Small intestine (tissue), 7 donors: ENCODE data around the gene HMGA1. TPM values are rescaled to one million over a fixed set of nuclear protein-coding genes. Genes with fewer than 3 reads are reported as not detected.
A peak's percentile ranks its signal among the peaks of the same experiment; 100 is the strongest.

Experiments used
- DNase-seq, 2 donors: peaks; one replicate each; pipeline versions ENCODE4 v3.0.0 to v3.0.0-alpha.2; 2013
- FAIRE-seq: peaks from 2 replicates; lab custom pipeline; 2012; peaks lifted over from hg19 to GRCh38; lab: Jason Lieb, UNC
- H3K27ac ChIP-seq, 3 donors: one replicate each; pipeline ENCODE4 v1.5.1; 2013; ENCODE audit warnings: low read length in 2 of 3, mild to moderate bottlenecking in 2 of 3, control low read depth in 1 of 3, inconsistent platforms in 1 of 3, low read depth in 1 of 3, moderate library complexity in 1 of 3
- H3K27me3 ChIP-seq, 3 donors: one replicate each; pipeline ENCODE4 v1.6.1; 2013; ENCODE audit warnings: low read length in 3 of 3, inconsistent platforms in 1 of 3; ENCODE audit not compliant: control insufficient read depth in 3 of 3, insufficient read depth in 3 of 3
- H3K36me3 ChIP-seq, 3 donors: one replicate each; pipeline ENCODE4 v1.6.1; 2013; ENCODE audit warnings: low read length in 3 of 3, inconsistent platforms in 1 of 3, low read depth in 1 of 3, mild to moderate bottlenecking in 1 of 3, moderate library complexity in 1 of 3; ENCODE audit not compliant: control insufficient read depth in 3 of 3, insufficient read depth in 2 of 3
- H3K4me1 ChIP-seq, 3 donors: one replicate each; pipeline ENCODE4 v1.6.1; 2013; ENCODE audit warnings: low read length in 2 of 3, inconsistent platforms in 1 of 3, low read depth in 1 of 3, mild to moderate bottlenecking in 1 of 3, moderate library complexity in 1 of 3; ENCODE audit not compliant: control insufficient read depth in 3 of 3, insufficient read depth in 2 of 3
- H3K4me3 ChIP-seq, 3 donors: one replicate each; pipeline ENCODE4 v1.5.1; 2013; ENCODE audit warnings: low read length in 3 of 3, control low read depth in 1 of 3, inconsistent platforms in 1 of 3, low read depth in 1 of 3, mild to moderate bottlenecking in 1 of 3, moderate library complexity in 1 of 3
- H3K9me3 ChIP-seq, 2 donors: one replicate each; pipeline ENCODE4 v1.6.1; 2013; ENCODE audit warnings: low read depth in 1 of 2, low read length in 1 of 2; ENCODE audit not compliant: control insufficient read depth in 2 of 2, insufficient read depth in 1 of 2
- WGBS, 3 donors: extraction: QIAGEN DNeasy Blood & Tissue Kit; methylation state at CpG; one replicate each; pipeline ENCODE4 v1.1.7; 2013; 5-methylcytosine and 5-hydroxymethylcytosine counted together
- polyA plus RNA-seq, 4 donors: library from polyadenylated mRNA; stranded (reverse) in 3 of 4; unstranded in 1 of 4; fragments of 200-250 nt in 3 of 4; fragments of 120-200 nt in 1 of 4; gene quantifications; one replicate each; pipeline versions ENCODE4 v1.2.1 to v1.2.3, GENCODE V29; 2013
- donor health status: healthy with polysubstance abuse.
- donor health status: control.
- donor health status: control.
- donor health status: Bipolar disorder and iron deficiency.
- donor health status: healthy.

The HMGA1 gene
- polyA plus RNA-seq, 4 donors = 77.6 to 476 (median 170) TPM

DNA sequence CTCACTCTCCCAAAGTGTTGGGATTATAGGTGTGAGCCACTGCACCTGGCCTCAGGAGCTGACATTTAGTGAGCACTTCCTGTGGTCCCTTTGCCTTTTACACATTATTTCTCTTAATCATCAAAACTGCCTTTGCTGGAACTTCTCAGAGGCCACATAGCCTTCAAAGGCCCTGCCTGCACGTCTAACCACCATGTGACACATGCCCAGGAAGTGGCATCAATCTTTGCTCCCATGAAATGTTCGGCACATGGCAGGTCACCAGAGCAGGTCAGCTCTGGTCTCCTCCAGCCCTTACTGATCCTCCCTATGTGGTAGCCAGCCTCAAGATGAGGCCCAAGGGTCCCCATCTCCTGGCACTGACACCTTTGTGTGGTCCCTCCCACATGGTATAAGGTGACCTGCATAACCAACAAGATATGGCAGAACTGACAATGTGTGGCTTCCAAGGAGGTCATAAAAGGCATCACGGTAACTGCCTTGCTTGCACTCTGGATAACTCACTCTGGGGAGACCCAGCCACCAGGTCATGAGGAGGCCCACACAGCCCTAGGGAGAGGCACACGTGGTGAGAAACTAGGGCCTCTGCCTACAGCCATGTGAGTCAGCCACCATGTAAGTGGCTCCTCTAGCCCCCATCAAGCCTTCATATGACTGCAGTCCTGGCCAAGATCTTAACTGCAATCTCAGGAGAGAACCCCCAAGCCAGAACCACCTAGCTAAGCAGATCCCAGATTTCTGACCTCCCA, 28.8 kb upstream of the HMGA1 start:
- Histone ChIP-seq H3K27ac (no peak overlapping the region), H3K27me3 (no peaks in the 10 kb centered on the region), H3K9me3 (no peaks in the 10 kb centered on the region), H3K4me1 (no peaks in the 10 kb centered on the region), H3K36me3 (no peaks in the 10 kb centered on the region), H3K4me3 (no peak overlapping the region)
- 71 to 77% (median 76%) methylated on average over 4 of the region's 4 CpGs for WGBS, 3 donors
- DNase-seq = no peak
- no peak for FAIRE-seq

DNA sequence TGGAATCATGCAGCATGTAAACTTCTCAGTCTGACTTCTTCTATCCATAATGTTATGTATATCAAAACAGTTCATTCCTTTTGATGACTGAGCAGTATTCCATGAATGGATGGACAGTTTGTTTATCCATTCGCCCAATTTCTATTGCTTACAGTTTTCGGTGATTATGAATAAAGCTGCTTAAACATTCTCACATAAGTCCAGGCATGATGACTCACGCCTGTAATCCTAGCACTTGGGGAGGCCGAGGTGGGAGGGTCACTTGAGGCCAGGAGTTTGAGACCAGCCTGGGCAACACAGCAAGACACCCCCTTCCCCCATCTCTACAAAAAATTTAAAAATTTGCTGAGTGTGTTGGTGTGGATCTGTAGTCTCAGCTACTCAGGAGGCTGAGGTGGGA, 22.9 kb upstream of the HMGA1 start:
- no peaks in the 10 kb centered on the region for H3K36me3 ChIP-seq
- DNase-seq (no peak), FAIRE-seq (no peak)
- H3K27me3 ChIP-seq = no peaks in the 10 kb centered on the region
- 74 to 87% (median 78%) methylated on average over 4 of the region's 4 CpGs for WGBS, 3 donors
- H3K4me3 ChIP-seq = no peak overlapping the region
- H3K9me3 ChIP-seq = no peaks in the 10 kb centered on the region
- H3K27ac ChIP-seq = no peak overlapping the region
- H3K4me1 ChIP-seq = no peaks in the 10 kb centered on the region

DNA sequence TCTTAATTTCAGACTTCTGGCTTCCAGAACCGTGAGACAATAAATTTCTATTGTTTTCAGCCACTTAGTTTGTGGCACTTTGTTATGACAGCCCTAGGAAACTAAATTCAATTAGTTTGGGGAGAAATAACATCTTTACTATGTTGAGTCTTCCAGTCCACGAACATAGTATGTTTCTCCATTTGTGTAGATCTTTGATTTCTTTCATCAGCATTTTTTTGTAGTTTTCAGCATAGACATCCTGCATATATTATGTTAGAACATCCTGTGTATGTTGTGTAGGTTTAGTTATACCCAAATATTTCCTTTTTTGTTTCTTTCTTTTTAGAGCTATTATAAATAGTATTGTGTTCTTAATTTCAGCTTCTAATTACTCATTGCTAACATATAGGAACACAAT, 18.0 kb upstream of the HMGA1 start:
- no peak overlapping the region for H3K27ac ChIP-seq
- WGBS, 3 donors = 43 to 58% (median 46%) methylated on average over 2 of the region's 2 CpGs
- H3K36me3 ChIP-seq = no peaks in the 10 kb centered on the region
- H3K4me1 ChIP-seq = peaks cover 0 to 7% (median 5%) of the 10 kb centered on the region in 3 donors
- H3K9me3 ChIP-seq = no peaks in the 10 kb centered on the region
- DNase-seq (no peak), FAIRE-seq (no peak)
- H3K27me3 ChIP-seq = no peaks in the 10 kb centered on the region
- no peak overlapping the region for H3K4me3 ChIP-seq

DNA sequence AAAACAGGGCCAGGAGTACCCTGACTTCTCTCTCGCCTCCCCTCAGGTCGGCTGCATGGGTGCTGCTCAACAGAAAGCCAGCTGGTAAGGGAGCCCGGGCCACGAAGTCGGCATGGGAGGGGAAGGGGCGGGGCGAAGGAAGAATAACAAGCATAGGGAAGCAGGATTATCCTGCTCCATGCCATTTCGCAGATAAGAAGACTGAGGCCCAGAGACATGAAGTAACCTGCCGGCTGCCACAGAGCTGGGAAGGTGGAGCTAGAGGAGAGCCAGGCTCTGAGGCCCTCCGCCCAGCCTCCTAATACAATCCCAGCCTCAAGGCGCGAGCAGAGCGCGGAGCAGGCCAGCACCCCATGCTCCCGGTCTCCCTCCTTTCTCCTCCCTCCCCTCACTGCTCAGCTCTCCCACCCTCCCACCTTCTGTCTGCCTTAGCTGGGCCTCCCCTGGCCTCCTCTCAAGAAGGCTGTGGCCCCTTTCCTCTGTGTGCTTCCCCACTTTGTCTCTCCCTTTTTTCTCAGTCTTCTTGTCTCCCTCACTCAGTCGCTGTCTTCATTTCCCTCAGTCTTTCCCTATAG, 13.2 kb upstream of the HMGA1 start:
- H3K4me1 ChIP-seq = peaks cover 0 to 14% (median 5%) of the 10 kb centered on the region in 3 donors
- H3K27me3 ChIP-seq = no peaks in the 10 kb centered on the region
- no peaks in the 10 kb centered on the region for H3K36me3 ChIP-seq
- no peak for DNase-seq
- FAIRE-seq = no peak
- peak overlapping the region in 1 of 3 donors; percentile 28 for H3K4me3 ChIP-seq
- WGBS, 3 donors = 12 to 25% (median 23%) methylated on average over 15 to 16 of the region's 16 CpGs
- no peaks in the 10 kb centered on the region for H3K9me3 ChIP-seq
- H3K27ac ChIP-seq = peak overlapping the region; percentile 34 to 86 (median 54)

DNA sequence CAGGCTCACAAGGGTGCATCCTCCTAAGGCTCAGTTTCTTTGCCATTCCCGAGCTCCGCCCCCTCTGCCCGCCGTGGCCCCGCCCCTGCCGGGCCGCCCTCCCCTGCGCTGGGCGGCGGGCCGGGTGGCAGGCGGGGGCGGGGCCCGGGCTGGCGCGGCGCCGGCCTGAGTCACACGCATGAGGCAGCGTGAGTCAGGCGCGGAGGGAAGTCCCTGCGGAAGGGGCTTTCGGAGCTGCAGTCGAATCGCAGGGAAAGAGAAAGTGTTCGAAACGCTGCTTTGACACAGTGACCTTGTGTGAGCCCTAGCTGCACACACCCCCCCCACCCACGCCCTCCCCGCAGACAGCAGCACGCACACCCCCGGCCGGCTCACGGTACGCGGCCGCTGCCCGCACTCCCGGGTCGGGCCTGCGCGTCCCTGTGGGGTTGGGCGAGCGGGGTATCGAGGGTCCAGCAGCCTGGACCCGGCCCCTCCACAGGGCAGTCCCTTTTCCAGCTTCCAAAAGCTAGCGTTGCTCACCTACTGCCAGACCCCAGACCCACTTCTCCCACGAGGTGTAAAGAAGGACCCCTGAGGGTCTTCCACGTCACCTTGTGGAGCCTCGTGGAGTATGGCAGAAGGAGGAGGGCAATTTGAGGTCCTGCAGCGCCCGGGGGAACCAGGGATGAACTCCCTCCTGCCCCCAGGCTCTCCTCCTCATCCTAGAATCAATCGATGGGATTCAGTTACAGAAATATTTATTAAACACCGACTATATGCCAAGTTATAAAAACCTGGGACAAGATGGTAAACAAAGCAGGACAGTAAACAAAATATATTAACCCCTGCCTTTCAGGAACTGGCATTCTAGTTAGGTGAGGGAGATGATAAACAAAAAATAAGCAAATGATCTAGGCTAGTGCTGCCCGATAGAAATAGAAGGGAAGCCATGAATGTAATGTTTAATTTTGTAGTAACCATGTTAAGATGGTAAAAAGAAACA, 12.4 kb upstream of the HMGA1 start:
- Histone ChIP-seq H3K27me3 (no peaks in the 10 kb centered on the region), H3K9me3 (no peaks in the 10 kb centered on the region), H3K36me3 (no peaks in the 10 kb centered on the region), H3K27ac (peak overlapping the region; percentile 80 to 89 (median 87)), H3K4me3 (peak overlapping the region; percentile 48 to 73 (median 72)), H3K4me1 (peaks cover 0 to 14% (median 5%) of the 10 kb centered on the region in 3 donors)
- 2 to 3% (median 2%) methylated on average over 44 to 55 of the region's 55 CpGs for WGBS, 3 donors
- DNase-seq (peak; percentile 93 to 95), FAIRE-seq (no peak)

DNA sequence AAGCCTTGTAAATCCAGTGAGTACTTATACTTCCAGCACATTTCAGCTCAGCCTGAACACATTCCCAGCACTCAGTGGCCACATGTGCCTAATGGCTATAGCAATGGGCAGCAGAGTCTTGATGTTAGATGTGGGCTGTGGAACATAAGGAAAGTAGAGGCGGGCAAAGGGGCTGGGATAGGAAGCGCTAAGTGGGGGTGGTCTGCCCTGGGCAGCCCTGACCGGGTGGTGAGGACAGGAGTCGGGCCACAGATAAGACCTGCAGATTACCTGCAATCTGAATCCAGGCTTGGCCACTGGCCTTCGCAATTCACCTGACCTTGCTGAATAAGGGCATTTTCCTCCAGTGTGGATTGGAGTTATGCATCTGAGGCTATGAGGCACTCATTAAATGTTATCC, 11.1 kb upstream of the HMGA1 start:
- no peak for DNase-seq
- WGBS, 3 donors = 86 to 93% (median 86%) methylated on average over 5 of the region's 5 CpGs
- no peak overlapping the region for H3K27ac ChIP-seq

DNA sequence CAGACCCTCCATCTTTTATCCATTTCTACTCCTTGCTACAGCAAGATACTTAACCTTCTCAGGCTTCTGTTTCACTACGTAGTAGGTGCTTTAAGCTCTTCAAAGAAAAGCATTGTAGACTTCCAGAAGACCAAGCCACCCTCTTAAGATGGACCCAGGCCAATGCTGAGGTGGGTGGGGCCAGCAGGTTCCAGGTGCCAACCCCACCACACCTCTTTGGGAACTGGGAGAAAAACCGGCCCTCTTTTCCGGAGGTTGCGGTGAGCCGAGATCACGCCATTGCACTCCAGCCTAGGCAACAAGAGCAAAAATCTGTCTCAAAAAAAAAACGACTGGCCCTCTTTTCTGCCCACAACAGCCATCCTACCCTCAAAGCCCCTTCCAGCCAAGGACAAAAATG, 10.6 kb upstream of the HMGA1 start:
- peaks cover 0 to 14% (median 5%) of the 10 kb centered on the region in 3 donors for H3K4me1 ChIP-seq
- no peaks in the 10 kb centered on the region for H3K36me3 ChIP-seq
- 74 to 82% (median 80%) methylated on average over 7 of the region's 7 CpGs for WGBS, 3 donors
- no peak overlapping the region for H3K4me3 ChIP-seq
- DNase-seq (no peak), FAIRE-seq (no peak)
- no peak overlapping the region for H3K27ac ChIP-seq
- H3K27me3 ChIP-seq = no peaks in the 10 kb centered on the region
- H3K9me3 ChIP-seq = no peaks in the 10 kb centered on the region

More for the DNA sequence above, 11.1 kb upstream of the HMGA1 start:
- H3K9me3 ChIP-seq = no peaks in the 10 kb centered on the region
- no peaks in the 10 kb centered on the region for H3K27me3 ChIP-seq
- FAIRE-seq = no peak
- peaks cover 0 to 14% (median 5%) of the 10 kb centered on the region in 3 donors for H3K4me1 ChIP-seq
- no peak overlapping the region for H3K4me3 ChIP-seq
- H3K36me3 ChIP-seq = no peaks in the 10 kb centered on the region
